A673 (cell line): ENCODE data around the gene RNF145. TPM values are rescaled to one million over a fixed set of nuclear protein-coding genes. Genes with fewer than 3 reads are reported as not detected.

ENCODE experiments used
- BruUV-seq: library from RNA; stranded (reverse); fragments of 400-500 nt; replicated peaks from 2 replicates; lab custom pipeline; 2021; lab: Mats Ljungman, UMichigan
- CTCF ChIA-PET: fragments of 300-600 bp; sonication (Branson Sonifier 250); formaldehyde crosslinking; loops from one replicate; lab custom pipeline; 2022; ENCODE audit warnings: antibody characterized with exemption; lab: Charles Lee
- POLR2A ChIA-PET: fragments of 300-600 bp; sonication (Branson Sonifier 250); formaldehyde crosslinking; loops from one replicate; lab custom pipeline; 2022; ENCODE audit warnings: antibody characterized with exemption; ENCODE audit not compliant: low non-redundant PET; lab: Charles Lee
- DNase-seq: peaks from one replicate; pipeline ENCODE4 v3.0.0-alpha.2; 2015; ENCODE audit warnings: low spot score
- H3K27ac ChIP-seq: fragments of 200-600 bp; sonication (generic); 2 replicates; pipeline ENCODE4 v1.5.1; 2016; ENCODE audit warnings: mixed run types, low read depth, mild to moderate bottlenecking, mixed read lengths, antibody characterized with exemption, low read length; ENCODE audit not compliant: poor library complexity, severe bottlenecking
- H3K27me3 ChIP-seq: fragments of 200-600 bp; sonication (generic); replicated peaks from 2 replicates; pipeline ENCODE4 v1.6.1; 2017; ENCODE audit warnings: mixed run types, low read depth, mild to moderate bottlenecking, mixed read lengths, antibody characterized with exemption, low read length; ENCODE audit not compliant: insufficient read depth, poor library complexity
- H3K36me3 ChIP-seq: fragments of 200-600 bp; sonication (generic); 2 replicates; pipeline ENCODE4 v1.6.1; 2016; ENCODE audit warnings: mixed run types, mild to moderate bottlenecking, mixed read lengths, antibody characterized with exemption, low read length; ENCODE audit not compliant: insufficient read depth, poor library complexity, severe bottlenecking
- H3K4me1 ChIP-seq: fragments of 200-600 bp; sonication (generic); 2 replicates; pipeline ENCODE4 v1.6.1; 2017; ENCODE audit warnings: mixed run types, mild to moderate bottlenecking, mixed read lengths, antibody characterized with exemption, low read length; ENCODE audit not compliant: insufficient read depth, poor library complexity, severe bottlenecking
- H3K4me3 ChIP-seq: fragments of 200-600 bp; sonication (generic); 2 replicates; pipeline ENCODE4 v1.5.1; 2016; ENCODE audit warnings: low read depth, mixed run types, mild to moderate bottlenecking, mixed read lengths, low read length; ENCODE audit not compliant: poor library complexity, severe bottlenecking
- H3K9me3 ChIP-seq: fragments of 200-600 bp; sonication (generic); 2 replicates; pipeline ENCODE4 v1.6.1; 2016; ENCODE audit warnings: mixed run types, low read depth, mild to moderate bottlenecking, mixed read lengths, antibody characterized with exemption, low read length; ENCODE audit not compliant: poor library complexity, severe bottlenecking
- EZH2 ChIP-seq: fragments of 200-600 bp; sonication (generic); IDR thresholded peaks from 2 replicates; pipeline ENCODE4 v1.6.1; 2017; ENCODE audit warnings: borderline replicate concordance, low read depth, mild to moderate bottlenecking, mixed read lengths, antibody characterized with exemption, low read length; ENCODE audit not compliant: poor library complexity, severe bottlenecking
- intact Hi-C: fragments of 100-400 bp; cut with micrococcal nuclease; formaldehyde crosslinking; loops from one replicate; pipeline ENCODE4 v1.10.0; 2022; ENCODE audit not compliant: unreplicated experiment
- total RNA-seq: library from RNA; stranded (reverse); gene quantifications from 2 replicates; pipeline ENCODE4 v1.2.3, GENCODE V29; 2021
- TF ChIP-seq, protein P1 (sequence below): fragments of 300-800, 200-600 bp; sonication (generic); conservative IDR thresholded peaks from 2 replicates; pipeline ENCODE4 v1.5.1; 2017; ENCODE audit warnings: low read depth, mild to moderate bottlenecking, antibody characterized with exemption, low read length, moderate library complexity, mixed read lengths

Gene RNF145
- total RNA-seq, 1 experiment from 2014 or later, result 132 TPM

DNA sequence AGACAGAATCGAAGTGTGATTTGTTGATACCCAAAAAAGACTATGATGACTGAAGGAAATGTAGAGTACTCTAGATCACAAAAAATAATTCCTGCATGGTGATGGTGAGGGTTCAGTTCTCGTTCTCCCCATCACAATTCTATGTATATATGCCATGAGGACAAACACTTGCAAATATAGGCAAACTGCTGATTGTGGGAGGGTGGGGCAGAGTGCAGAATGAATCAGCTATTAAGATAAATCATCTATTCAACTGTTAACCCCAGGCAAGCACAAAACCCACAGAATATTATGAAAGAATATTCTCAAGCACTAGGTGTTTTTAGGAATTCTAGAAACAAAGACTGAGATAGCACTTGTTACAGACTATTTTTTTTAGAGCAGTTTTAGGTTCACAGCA is 39.8 kb upstream of the RNF145 start:
- DNase-seq, result no peak
- Histone ChIP-seq H3K36me3 (no peaks in the 10 kb centered on the region), H3K4me3 (no peak overlapping the region), H3K4me1 (no peaks in the 10 kb centered on the region), H3K9me3 (no peaks in the 10 kb centered on the region), H3K27me3 (no peaks in the 10 kb centered on the region), H3K27ac (no peak overlapping the region)
- ChIA-PET POLR2A (no interaction called here), CTCF (no interaction called here)
- intact Hi-C loops, result no loop called here
- BruUV-seq, result no TSS peak
- TF ChIP-seq EZH2, result no peak
- TF ChIP-seq, protein P1, sequence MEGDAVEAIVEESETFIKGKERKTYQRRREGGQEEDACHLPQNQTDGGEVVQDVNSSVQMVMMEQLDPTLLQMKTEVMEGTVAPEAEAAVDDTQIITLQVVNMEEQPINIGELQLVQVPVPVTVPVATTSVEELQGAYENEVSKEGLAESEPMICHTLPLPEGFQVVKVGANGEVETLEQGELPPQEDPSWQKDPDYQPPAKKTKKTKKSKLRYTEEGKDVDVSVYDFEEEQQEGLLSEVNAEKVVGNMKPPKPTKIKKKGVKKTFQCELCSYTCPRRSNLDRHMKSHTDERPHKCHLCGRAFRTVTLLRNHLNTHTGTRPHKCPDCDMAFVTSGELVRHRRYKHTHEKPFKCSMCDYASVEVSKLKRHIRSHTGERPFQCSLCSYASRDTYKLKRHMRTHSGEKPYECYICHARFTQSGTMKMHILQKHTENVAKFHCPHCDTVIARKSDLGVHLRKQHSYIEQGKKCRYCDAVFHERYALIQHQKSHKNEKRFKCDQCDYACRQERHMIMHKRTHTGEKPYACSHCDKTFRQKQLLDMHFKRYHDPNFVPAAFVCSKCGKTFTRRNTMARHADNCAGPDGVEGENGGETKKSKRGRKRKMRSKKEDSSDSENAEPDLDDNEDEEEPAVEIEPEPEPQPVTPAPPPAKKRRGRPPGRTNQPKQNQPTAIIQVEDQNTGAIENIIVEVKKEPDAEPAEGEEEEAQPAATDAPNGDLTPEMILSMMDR, result no peak

- intact Hi-C loops, result no loop called here
- CTCF ChIA-PET, result no interaction called here
- no peaks in the 10 kb centered on the region for H3K9me3 ChIP-seq
- H3K27ac ChIP-seq, result no peak overlapping the region
- H3K27me3 ChIP-seq, result no peaks in the 10 kb centered on the region
- H3K36me3 ChIP-seq, result no peaks in the 10 kb centered on the region
- H3K4me1 ChIP-seq, result no peaks in the 10 kb centered on the region
- TF ChIP-seq, protein P1, result no peak
- TF ChIP-seq EZH2, result no peak
- BruUV-seq, result no TSS peak
- no peak overlapping the region for H3K4me3 ChIP-seq
- POLR2A ChIA-PET, result no interaction called here
- no peak for DNase-seq
Measured at GRCh38 chr5:159244890-159245289, 35.5 kb upstream of the RNF145 start.

DNA sequence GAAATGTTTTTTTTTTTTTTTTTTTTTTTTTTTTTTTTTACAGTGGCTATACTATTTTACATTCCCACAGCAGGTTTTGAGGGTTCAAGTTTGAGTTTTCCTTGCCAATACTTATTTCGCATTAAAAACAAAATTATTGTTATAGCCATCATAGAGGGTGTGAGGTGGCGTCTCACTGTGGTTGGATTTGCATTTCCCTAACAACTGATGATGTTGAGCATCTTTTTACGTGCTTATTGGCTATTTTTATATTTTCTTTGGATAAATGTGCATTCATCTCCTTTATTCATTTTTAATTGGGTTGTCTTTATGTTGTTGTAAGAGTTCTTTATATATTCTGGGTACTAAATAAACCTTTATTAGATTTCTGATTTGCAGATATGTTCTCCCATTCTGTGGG is 34.8 kb upstream of the RNF145 start:
- Histone ChIP-seq H3K27ac (no peak overlapping the region), H3K9me3 (no peaks in the 10 kb centered on the region), H3K27me3 (no peaks in the 10 kb centered on the region), H3K36me3 (no peaks in the 10 kb centered on the region), H3K4me3 (no peak overlapping the region), H3K4me1 (no peaks in the 10 kb centered on the region)
- CTCF ChIA-PET, result no interaction called here
- intact Hi-C loops, result no loop called here
- DNase-seq, result no peak
- POLR2A ChIA-PET, result no interaction called here
- BruUV-seq, result no TSS peak
- TF ChIP-seq, protein P1, result no peak
- no peak for TF ChIP-seq EZH2
